ENCODE data around the gene TBK1.

The TBK1 gene

DNA sequence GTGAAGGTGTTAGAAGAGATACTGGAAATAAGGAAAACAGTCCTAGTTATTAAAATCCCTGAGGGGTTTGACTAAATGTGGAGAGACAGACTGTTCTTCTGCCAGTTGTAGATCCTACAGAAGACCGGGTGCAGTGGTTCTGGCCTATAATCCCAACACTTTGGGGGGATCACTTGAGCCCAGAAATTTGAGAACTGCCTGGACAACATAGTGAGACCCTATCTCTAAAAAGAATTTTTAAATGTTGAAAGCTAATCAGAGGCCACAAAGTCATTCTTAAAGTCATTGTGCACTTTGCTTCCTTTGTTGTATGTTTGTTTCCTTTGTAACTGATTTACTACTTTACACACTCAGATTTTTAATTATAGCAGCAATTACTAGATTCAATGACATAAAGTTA, 97.2 kb downstream of the TBK1 start:
- DNase-seq: no peak

DNA sequence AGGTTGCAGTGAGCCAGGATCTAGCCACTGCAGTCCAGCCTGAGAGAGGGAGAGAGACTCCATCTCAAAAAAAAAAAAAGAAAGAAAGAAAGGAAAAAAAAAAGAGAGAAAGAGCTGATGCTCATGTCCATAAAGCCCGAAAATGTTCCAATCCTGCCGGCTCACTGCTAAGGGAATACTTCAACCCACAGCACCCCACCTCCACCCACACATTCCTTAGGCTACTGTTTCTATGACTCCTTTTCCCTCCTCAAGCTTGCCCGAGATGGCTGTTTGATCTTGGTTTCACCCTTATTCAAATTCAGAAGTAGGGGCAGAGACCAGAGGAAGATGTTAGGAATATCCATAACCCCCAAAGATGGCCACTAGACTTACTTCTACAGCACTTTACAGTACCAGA, 98.8 kb downstream of the TBK1 start:
- no peak for DNase-seq

DNA sequence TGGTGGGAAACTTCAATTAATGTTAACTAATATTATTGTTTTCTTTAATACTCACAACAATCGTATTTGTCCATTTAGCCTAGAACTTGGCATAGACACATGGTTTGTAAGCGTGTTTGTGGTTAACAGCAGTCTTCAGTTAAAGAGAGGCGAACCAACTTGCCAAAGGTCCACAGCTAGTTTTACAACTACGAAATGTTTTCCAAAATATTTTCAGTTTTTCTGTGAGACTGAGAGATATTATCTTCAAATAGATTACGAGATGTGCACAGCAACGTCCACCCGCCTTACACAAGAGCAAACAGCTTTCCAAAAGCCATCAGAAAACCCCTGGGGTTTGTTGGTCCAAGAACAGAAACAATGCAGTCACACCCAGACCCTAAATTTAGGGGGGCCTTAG, 99.8 kb downstream of the TBK1 start:
- DNase-seq: no peak
